ENCODE results near the gene AK6.
A peak's percentile ranks its signal among the peaks of the same experiment; 100 is the strongest.

AK6 gene

GRCh38 chr5:69404659-69405330 is 35.5 kb upstream of the AK6 start:
- H3K27ac ChIP-seq, result no peak overlapping the region
- TF ChIP-seq ZFX (IDR thresholded peaks at IDR 0.05; ENCODE audit: borderline replicate concordance), result no peak
- TF ChIP-seq, protein P1, sequence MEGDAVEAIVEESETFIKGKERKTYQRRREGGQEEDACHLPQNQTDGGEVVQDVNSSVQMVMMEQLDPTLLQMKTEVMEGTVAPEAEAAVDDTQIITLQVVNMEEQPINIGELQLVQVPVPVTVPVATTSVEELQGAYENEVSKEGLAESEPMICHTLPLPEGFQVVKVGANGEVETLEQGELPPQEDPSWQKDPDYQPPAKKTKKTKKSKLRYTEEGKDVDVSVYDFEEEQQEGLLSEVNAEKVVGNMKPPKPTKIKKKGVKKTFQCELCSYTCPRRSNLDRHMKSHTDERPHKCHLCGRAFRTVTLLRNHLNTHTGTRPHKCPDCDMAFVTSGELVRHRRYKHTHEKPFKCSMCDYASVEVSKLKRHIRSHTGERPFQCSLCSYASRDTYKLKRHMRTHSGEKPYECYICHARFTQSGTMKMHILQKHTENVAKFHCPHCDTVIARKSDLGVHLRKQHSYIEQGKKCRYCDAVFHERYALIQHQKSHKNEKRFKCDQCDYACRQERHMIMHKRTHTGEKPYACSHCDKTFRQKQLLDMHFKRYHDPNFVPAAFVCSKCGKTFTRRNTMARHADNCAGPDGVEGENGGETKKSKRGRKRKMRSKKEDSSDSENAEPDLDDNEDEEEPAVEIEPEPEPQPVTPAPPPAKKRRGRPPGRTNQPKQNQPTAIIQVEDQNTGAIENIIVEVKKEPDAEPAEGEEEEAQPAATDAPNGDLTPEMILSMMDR (IDR thresholded peaks at IDR 0.05), result no peak

GRCh38 chr5:69378376-69378775 is 9.1 kb upstream of the AK6 start:
- TF ChIP-seq, protein P1 (IDR thresholded peaks at IDR 0.05), result no peak
- TF ChIP-seq ZFX (IDR thresholded peaks at IDR 0.05; ENCODE audit: borderline replicate concordance), result no peak
- no peak overlapping the region for H3K27ac ChIP-seq

DNA sequence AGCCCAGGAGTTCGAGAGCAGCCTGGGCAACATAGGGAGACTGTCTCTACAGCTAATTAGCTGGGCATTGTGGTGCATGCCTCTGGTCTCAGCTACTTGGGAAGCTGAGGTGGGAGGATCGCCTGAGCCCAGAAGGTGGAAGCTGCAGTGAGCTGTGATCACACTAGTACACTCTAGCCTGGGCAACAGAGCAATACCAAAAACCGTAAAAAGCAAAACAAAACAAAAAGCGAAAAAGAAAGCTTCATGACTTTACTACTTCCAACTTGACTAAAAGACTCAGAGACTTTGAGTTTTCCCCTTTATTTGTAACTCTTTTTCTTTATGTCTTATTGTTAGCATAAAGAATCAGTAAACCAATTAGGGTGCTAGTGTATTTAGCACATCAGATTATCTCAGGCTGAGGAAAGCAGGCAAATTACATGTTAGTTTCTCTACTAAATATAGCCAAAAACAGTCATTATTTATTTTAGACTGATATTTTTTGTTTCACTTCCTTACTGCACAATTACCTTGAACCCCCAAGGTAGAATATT is 5.7 kb upstream of the AK6 start:
- TF ChIP-seq, protein P1 (IDR thresholded peaks at IDR 0.05), result no peak
- no peak for TF ChIP-seq ZFX (IDR thresholded peaks at IDR 0.05; ENCODE audit: borderline replicate concordance)
- H3K27ac ChIP-seq, result no peak overlapping the region

GRCh38 chr5:69372394-69372793 is 3.1 kb upstream of the AK6 start:
- TF ChIP-seq ZFX (IDR thresholded peaks at IDR 0.05; ENCODE audit: borderline replicate concordance), result no peak
- TF ChIP-seq, protein P1 (IDR thresholded peaks at IDR 0.05), result no peak
- H3K27ac ChIP-seq, result no peak overlapping the region

DNA sequence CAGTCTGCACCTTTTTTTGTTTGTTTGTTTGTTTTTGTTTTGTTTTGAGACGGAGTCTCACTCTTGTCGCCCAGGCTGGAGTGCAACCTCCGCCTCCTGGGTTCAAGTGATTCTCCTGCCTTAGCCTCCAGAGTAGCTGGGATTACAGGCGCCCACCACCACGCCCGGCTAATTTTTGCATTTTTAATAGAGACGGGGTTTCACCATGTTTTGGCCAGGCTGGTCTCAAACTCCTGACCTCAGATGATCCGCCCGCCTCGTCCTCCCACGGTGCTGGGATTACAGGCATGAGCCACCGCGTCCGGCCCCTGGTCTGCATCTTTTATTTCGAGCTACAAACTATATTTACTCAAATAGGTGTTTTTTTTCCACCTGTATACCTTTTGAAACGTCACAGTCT is 1.0 kb upstream of the AK6 start:
- H3K27ac ChIP-seq, result peak overlapping the region; percentile 91

GRCh38 chr5:69368458-69369339 is 621 bp downstream of the AK6 start:
- H3K27ac ChIP-seq, result peak overlapping the region; percentile 91
- no peak for TF ChIP-seq ZFX (IDR thresholded peaks at IDR 0.05; ENCODE audit: borderline replicate concordance)
- TF ChIP-seq, protein P1 (IDR thresholded peaks at IDR 0.05), result no peak

- peak overlapping the region; percentile 91 for H3K27ac ChIP-seq
- TF ChIP-seq ZFX (IDR thresholded peaks at IDR 0.05; ENCODE audit: borderline replicate concordance), result no peak
- TF ChIP-seq, protein P1 (IDR thresholded peaks at IDR 0.05), result no peak
Measured at GRCh38 chr5:69367697-69368279, 1.5 kb downstream of the AK6 start.
